Germinal center (tissue), 1 donor: ENCODE results near the gene PDE1C.

Experiments
- DNase-seq: peaks from one replicate; pipeline ENCODE4 v3.0.0; 2012; ENCODE audit warnings: mixed read lengths, low spot score

Gene PDE1C

DNA sequence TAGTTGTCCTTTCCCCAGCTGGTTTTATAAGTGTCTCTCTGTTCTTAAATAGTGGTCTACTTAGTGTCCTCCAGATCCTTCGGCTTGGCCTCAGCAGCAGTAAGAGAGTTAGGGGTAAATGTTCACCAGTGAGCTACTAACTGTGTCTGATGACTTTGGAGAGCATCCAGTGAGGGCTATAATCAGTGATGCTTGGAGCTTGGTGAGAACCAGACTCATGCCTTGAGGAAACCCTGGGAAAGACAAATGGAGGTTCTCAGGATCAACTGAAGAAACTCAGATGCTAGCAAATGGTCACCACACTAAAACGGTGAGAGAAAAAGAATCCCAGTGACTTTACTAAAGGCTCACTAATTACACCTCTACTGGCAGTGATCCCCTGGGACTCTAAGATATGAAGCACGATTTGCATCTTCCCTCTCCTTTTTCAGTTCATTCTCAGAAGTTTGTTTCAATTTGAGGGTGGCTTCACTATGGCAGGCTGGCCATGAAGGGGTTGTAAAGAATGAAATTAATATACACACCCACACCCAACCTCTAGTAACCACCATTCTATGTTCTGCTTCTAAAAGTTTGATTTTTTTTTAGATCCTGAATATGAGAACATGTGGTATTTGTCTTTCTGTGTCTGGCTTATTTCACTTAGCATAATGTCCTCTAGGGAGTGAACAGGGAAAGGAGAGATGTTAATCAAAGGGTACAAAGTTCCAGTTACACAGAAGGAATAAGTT, 177.9 kb downstream of the PDE1C start:
- no peak for DNase-seq

- DNase-seq = no peak
These were observed 179.4 kb downstream of the PDE1C start for GRCh38 chr7:31890766-31891165.

DNA sequence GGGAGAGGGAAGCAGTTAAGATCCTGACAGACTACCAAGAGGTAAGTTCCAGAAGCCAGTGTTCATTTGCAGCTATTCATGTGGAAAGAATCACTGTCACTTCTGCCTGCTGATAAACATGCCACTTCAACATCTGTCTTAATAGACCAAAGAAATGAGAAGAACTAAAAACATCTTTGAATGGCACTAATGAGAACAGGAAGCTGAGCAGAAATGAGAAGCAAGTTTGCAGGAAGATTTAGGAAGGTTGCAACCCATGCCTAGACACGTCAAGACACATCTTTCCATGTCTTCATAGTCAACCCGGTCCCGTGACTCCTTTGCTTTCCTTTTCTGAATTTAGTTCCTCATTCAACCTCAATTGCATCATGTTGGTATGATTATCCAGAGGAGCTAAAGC, 180.0 kb downstream of the PDE1C start:
- DNase-seq = no peak

- DNase-seq = no peak
These were observed 183.2 kb downstream of the PDE1C start for GRCh38 chr7:31887006-31887405.

DNA sequence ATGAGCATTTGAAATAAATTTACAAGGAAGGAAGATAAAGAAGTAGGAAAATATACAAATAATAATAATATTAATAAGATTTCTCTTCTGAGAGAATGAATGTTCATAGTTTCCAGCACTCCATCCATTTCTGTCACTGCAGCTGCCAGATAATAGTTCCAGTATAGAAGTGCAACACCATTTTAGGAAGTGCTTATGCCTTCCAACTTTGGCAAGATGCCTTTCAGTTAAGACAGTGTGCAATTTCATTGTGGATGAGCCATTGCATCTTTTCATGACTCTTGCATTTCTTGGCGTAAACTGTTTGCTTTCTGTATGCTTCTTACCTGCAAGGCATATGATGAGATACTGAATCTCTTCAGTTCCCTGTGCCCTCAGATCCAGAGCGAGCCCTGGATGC, 185.0 kb downstream of the PDE1C start:
- no peak for DNase-seq

DNA sequence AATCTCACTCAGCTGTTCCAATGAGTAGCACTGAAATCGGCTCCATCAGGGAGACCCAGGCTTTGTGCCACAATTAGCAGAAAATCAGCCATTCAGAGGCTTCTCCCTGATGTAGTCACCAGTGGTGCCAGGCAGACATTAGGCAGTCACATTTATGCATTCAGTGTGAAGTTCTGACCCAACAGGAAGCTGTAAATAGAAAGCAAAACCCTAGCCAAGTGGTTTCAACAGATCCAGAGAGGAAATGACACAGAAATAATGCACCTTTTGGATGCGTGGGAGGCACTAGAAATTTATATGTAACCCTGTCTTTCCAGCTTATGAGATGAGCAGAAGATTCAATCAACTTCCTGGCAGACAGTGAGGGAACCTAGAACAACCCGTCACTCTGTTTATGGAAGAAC, 186.4 kb downstream of the PDE1C start:
- DNase-seq = no peak

- DNase-seq = no peak
These were observed 188.0 kb downstream of the PDE1C start for GRCh38 chr7:31882187-31882586.

- no peak for DNase-seq
These were observed 191.3 kb downstream of the PDE1C start for GRCh38 chr7:31878875-31879274.

GRCh38 chr7:31875424-31875823, 194.8 kb downstream of the PDE1C start:
- DNase-seq = no peak

DNA sequence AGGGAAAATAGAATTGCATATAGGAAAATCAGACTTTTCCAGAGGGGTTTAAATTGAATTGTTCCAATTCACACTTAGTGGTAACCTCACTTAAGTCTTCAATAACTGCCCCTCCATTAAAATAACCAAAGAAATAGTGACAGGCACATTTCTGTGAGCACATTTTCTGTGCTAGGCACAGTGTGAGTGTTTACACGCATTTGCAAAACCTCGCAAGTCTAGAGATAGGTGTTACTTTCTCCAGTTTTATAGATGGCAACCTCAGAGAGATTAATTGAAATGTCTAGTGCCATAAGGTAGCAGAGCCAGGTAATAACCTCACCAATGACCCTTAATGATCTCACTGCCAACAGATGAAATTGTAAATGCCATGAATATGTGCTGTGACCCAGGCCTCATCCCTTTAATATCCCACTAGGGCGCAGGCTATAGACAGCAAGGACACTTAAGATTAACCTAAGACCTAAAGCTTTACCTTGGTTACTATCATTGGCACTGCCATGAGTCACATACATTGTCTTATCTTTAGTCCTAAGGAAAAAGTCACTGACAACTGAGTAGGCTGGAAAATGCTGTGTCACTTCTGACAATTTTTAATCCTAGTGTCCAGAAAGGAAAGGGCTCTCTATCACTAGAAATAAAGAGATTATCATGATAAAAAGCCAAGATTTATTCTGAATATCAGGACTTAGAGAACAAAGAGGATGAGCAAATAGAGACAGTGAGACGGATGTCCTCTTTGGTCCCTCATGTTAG, 195.4 kb downstream of the PDE1C start:
- no peak for DNase-seq

DNA sequence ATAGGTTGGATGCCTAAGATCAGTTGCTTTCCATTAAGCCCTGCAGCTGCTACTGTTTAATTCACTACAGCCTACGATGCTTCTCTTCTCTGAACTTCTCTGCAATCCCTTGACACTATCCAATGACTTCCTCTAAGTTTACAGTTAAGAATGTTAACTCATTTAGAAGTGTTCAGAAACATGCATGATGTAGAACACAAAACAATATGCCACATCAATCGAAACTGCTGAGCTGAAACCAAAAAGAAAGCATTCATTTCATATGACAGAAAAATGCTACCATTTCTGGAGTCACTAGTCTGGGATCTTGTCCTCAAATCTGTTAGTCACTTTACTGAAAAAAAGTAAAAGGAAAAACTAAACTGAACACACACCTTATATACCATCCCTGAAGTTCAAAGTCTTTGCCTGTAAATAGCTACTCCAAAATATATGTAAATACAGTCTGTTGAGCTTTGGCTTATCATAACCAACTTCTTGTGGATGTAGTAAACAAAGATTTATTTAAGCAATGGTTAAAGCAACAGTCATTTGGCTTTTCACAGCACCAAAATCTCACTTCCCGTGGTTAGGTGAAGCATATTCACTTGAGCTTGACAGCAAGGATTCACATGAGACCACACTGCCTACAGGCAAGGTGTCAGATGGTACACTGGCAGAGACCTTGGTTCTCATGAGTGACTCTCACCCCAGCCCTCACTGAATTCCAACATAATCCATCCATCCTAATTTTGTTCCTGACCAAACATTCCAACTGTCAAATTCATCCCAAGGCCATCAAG, 196.2 kb downstream of the PDE1C start:
- DNase-seq = no peak

DNA sequence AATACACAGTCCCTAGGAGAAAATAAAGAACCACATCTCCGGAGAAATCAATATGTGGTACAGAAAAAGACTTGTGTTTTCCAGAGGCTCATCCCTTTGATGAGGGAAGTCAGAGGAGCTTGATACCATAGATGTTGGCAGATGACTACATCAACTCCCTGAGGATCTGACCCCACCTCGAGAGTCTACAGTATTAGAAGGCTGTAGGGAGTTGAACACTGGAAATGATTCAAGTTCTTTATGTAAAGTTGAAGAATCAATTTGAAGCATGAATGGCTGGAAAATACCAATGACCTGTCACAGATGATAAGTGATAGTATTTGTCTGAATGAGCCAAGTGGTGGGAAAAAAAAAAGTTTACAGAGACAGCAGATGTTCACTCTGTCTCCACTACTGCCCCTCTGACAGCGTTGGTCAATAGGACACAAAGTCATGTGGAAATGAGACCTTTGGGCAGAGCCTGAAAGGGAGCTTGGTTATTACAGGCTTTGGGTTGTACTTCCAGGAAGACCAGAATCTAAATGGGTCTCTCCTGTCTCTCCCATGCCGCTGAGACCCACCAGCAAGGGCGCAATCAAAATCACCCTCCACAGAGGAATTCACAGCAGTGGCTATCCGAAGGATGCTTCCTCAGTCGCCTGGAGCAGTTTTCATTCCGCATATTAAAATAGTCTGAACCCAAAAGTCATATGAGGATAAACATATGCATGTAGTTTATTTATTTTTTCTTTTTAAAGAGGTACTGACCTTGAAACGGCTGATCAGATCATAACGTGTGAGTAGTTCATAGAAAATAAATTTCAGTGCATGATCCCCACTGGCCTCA, 197.4 kb downstream of the PDE1C start:
- DNase-seq = no peak

DNA sequence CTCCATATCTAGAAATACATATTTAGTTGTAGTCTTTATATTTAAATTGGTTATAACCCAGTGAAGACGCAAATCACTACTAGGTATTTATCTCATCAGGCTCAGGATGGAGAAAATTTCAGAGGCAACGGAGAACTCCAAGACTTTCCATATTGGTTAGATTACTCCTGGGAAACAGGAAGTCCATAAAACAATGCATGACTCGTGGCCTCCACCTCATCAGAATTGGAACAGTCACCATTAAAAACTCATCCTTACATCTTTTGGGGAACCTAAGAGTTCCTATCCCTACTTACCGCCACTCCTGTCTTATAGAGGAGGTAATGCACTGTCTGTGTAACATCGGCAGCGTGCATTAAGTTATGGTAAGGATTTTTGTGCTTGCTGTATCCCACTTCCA, 205.6 kb downstream of the PDE1C start:
- DNase-seq = no peak

GRCh38 chr7:31860925-31861324, 209.3 kb downstream of the PDE1C start:
- DNase-seq = no peak

GRCh38 chr7:31858055-31858454, 212.2 kb downstream of the PDE1C start:
- DNase-seq = no peak

- DNase-seq = no peak
These were observed 213.0 kb downstream of the PDE1C start for GRCh38 chr7:31857172-31857571.

DNA sequence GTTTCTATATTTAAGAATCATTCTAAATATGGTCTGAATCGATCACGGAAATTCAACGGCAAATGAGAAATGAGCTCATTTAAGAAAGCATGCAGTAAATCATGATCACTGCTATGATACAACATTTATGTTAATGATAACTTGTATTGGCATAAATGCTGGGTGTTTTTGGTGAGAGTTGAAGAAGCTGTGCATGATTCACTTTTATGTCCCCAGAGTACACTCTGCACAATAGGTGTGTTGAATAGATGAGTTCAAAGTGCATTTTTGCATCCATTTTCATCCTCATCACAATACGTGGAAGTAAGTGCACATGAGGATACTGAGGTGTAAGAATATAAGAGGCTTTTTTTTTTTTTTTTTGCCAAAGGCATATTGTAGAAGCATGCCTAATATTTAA, 213.9 kb downstream of the PDE1C start:
- DNase-seq = no peak

DNA sequence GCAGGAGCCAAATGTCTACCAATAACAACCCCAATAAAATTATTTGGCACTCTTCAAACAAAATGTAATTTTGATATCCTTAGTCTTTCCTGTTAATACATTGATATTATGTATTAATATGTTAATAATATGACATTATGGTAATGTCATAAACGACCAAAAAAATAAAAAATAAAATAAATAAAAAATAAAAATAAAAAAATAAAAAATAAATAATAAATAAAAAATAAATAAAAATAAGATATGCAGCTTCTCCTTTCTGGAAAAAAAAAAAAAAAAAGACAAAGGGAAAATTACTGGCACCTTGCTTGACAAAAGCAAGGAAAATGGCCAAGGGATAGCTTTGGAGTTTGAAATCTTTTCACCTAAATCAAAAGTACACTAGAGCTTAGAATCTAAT, 214.7 kb downstream of the PDE1C start:
- DNase-seq = no peak

- no peak for DNase-seq
These were observed 216.8 kb downstream of the PDE1C start for GRCh38 chr7:31853380-31853779.

- no peak for DNase-seq
These were observed 217.7 kb downstream of the PDE1C start for GRCh38 chr7:31852462-31852861.

- no peak for DNase-seq
These were observed 219.1 kb downstream of the PDE1C start for GRCh38 chr7:31851119-31851518.

DNA sequence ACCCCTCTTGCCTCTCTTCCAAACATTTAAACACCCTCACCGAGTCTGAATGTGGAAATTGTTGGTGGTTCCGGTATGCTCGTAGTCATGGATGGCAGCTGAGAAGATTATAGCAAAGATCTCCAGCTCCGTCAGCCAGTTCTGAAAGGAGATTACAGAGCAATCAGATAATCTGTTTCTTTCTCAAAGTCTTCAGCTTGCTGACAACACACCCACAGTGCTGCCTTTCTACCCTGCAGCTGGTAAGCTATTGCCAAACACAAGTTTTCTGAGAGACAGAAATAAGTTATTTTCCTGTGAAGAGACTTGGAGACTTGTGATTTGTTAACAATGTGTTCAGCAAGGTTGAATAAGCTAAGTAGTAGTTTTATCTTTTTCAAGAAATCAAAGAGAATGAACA, 219.6 kb downstream of the PDE1C start:
- no peak for DNase-seq
